Measurements from ENCODE around the gene HAPSTR1. TPM values are rescaled to one million over a fixed set of nuclear protein-coding genes. Genes with fewer than 3 reads are reported as not detected.

HAPSTR1 gene
- total and polyA plus RNA-seq, 2 of the 4 experiments (the other 2 are of a cell fraction) = 22.2 to 56.5 TPM

- TF ChIP-seq, protein P1, sequence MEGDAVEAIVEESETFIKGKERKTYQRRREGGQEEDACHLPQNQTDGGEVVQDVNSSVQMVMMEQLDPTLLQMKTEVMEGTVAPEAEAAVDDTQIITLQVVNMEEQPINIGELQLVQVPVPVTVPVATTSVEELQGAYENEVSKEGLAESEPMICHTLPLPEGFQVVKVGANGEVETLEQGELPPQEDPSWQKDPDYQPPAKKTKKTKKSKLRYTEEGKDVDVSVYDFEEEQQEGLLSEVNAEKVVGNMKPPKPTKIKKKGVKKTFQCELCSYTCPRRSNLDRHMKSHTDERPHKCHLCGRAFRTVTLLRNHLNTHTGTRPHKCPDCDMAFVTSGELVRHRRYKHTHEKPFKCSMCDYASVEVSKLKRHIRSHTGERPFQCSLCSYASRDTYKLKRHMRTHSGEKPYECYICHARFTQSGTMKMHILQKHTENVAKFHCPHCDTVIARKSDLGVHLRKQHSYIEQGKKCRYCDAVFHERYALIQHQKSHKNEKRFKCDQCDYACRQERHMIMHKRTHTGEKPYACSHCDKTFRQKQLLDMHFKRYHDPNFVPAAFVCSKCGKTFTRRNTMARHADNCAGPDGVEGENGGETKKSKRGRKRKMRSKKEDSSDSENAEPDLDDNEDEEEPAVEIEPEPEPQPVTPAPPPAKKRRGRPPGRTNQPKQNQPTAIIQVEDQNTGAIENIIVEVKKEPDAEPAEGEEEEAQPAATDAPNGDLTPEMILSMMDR (conservative IDR thresholded peaks at IDR 0.05; ENCODE audit: low read depth, low read length) = no peak
- TF ChIP-seq NFE2L2 (IDR thresholded peaks at IDR 0.05; ENCODE audit: low read depth, low read length) = no peak
- TF ChIP-seq MAZ (IDR thresholded peaks at IDR 0.05; ENCODE audit: borderline replicate concordance, low read depth, low read length) = no peak
- no peak for TF ChIP-seq RAD21 (IDR thresholded peaks at IDR 0.05; ENCODE audit: low read length)
- no peak for TF ChIP-seq BHLHE40 (IDR thresholded peaks at IDR 0.05; ENCODE audit: low read depth, low read length)
Observed at GRCh38 chr16:9042533-9042932, 48.9 kb upstream of the HAPSTR1 start (continued).

All from IMR-90 (cell line).